GM23338 (cell line): ENCODE data around the gene TDRD7.

Experiments used
- CTCF ChIP-seq, 2 experiments: fragments of 200-600 bp in 1 of 2; sonication (generic) in 1 of 2; conservative IDR thresholded peaks; 2 replicates each; pipeline versions ENCODE4 v1.5.1 to v1.6.1; 2016 to 2017; ENCODE audit warnings: antibody characterized with exemption in 2 of 2, low read depth in 2 of 2, mild to moderate bottlenecking in 2 of 2, moderate library complexity in 1 of 2
- EZH2 ChIP-seq: fragments of 200-600 bp; sonication (generic); IDR thresholded peaks from one replicate; pipeline ENCODE4 v1.8.0; 2017; ENCODE audit warnings: antibody characterized with exemption, mild to moderate bottlenecking, low read depth; ENCODE audit not compliant: unreplicated experiment
- ZNF331 ChIP-seq: fragments of 250-450 bp; sonication (Bioruptor Pico); IDR thresholded peaks from 2 replicates; pipeline ENCODE4 v1.5.0; 2020; ENCODE audit warnings: low read depth, mild to moderate bottlenecking, moderate library complexity
- ZNF462 ChIP-seq: fragments of 250-450 bp; sonication (Bioruptor Pico); IDR thresholded peaks from 2 replicates; pipeline ENCODE4 v1.5.0; 2020; ENCODE audit warnings: mild to moderate bottlenecking, moderate library complexity

GRCh38 chr9:97403746-97404316 lies 8.1 kb upstream of the TDRD7 start:
- TF ChIP-seq CTCF (conservative IDR thresholded peaks at IDR 0.05; ENCODE audit: low read depth in 2 of 2) (no peak), ZNF331 (CRISPR knock-in tag) (no peak), EZH2 (no peak), ZNF462 (CRISPR knock-in tag) (no peak)
